Measurements from ENCODE around the gene HSBP1.

DNA sequence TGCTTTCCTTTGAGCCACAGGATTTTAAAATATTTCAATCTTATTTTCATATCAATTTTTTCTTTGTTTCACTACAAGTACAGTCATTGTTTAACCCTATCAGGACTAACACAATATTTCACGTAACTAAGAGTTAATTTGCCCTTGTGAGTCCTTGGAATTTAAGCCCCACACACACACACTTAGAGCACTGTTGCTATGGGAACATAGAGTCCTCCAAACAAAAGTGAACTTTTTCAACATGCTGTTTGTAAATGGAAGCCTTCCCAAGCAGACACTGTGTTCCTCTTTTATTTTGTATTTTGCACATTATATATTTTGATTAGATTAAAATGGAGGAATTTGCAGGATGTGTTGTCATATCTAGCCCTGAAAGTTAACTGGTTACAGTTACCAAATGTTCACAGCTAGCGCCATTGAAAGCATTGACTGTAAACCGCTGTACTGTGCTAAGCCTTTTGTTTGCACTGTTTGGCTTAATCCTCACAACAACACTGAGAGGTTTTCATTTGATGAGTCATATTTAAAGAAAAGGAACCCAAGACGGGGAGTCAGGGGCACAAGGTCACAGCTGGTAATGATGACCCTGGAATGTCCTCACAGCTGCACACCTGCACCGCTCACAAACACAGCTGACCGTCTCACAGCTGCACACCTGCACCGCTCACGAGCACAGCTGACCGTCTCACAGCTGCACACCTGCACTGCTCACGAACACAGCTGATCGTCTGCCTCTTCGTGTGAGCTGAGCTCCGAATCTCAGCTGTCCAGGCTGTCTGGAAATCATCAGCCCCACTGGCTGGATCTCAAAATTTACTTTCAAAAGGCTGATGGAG lies 6.3 kb downstream of the HSBP1 start:
- TF ChIP-seq, protein P1, sequence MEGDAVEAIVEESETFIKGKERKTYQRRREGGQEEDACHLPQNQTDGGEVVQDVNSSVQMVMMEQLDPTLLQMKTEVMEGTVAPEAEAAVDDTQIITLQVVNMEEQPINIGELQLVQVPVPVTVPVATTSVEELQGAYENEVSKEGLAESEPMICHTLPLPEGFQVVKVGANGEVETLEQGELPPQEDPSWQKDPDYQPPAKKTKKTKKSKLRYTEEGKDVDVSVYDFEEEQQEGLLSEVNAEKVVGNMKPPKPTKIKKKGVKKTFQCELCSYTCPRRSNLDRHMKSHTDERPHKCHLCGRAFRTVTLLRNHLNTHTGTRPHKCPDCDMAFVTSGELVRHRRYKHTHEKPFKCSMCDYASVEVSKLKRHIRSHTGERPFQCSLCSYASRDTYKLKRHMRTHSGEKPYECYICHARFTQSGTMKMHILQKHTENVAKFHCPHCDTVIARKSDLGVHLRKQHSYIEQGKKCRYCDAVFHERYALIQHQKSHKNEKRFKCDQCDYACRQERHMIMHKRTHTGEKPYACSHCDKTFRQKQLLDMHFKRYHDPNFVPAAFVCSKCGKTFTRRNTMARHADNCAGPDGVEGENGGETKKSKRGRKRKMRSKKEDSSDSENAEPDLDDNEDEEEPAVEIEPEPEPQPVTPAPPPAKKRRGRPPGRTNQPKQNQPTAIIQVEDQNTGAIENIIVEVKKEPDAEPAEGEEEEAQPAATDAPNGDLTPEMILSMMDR (IDR thresholded peaks at IDR 0.05): no peak
- no peak for TF ChIP-seq EZH2 (IDR thresholded peaks at IDR 0.05)

Measured in neural progenitor cell (in vitro differentiated cells).